Measurements from ENCODE around the gene CDKN1B. TPM values are rescaled to one million over a fixed set of nuclear protein-coding genes. Genes with fewer than 3 reads are reported as not detected.

CDKN1B gene
- total and polyA plus RNA-seq, 12 donors = 18.2 to 97.8 (median 60.3) TPM

DNA sequence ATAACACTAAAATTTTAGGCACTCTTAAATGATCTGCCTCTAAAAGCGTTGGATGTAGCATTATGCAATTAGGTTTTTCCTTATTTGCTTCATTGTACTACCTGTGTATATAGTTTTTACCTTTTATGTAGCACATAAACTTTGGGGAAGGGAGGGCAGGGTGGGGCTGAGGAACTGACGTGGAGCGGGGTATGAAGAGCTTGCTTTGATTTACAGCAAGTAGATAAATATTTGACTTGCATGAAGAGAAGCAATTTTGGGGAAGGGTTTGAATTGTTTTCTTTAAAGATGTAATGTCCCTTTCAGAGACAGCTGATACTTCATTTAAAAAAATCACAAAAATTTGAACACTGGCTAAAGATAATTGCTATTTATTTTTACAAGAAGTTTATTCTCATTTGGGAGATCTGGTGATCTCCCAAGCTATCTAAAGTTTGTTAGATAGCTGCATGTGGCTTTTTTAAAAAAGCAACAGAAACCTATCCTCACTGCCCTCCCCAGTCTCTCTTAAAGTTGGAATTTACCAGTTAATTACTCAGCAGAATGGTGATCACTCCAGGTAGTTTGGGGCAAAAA, 4.1 kb downstream of the CDKN1B start:
- TF ChIP-seq, protein P1, sequence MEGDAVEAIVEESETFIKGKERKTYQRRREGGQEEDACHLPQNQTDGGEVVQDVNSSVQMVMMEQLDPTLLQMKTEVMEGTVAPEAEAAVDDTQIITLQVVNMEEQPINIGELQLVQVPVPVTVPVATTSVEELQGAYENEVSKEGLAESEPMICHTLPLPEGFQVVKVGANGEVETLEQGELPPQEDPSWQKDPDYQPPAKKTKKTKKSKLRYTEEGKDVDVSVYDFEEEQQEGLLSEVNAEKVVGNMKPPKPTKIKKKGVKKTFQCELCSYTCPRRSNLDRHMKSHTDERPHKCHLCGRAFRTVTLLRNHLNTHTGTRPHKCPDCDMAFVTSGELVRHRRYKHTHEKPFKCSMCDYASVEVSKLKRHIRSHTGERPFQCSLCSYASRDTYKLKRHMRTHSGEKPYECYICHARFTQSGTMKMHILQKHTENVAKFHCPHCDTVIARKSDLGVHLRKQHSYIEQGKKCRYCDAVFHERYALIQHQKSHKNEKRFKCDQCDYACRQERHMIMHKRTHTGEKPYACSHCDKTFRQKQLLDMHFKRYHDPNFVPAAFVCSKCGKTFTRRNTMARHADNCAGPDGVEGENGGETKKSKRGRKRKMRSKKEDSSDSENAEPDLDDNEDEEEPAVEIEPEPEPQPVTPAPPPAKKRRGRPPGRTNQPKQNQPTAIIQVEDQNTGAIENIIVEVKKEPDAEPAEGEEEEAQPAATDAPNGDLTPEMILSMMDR (IDR thresholded peaks at IDR 0.05) = no peak
- no peak for TF ChIP-seq POLR2A (IDR thresholded peaks at IDR 0.05)
- Histone ChIP-seq H3K27ac (peak overlapping the region in 2 of 5 donors; percentile 35 to 100), H3K9me3 (replicated peaks in 1 of 3) (no peaks in the 10 kb centered on the region), H3K36me3 (replicated peaks in 1 of 2) (peaks cover 0 to 25% of the 10 kb centered on the region in 2 donors), H3K4me1 (replicated peaks in 1 of 2) (peaks cover 20 to 54% of the 10 kb centered on the region in 2 donors), H3K4me3 (peak overlapping the region in 1 of 4 donors; percentile 91), H3K27me3 (no peaks in the 10 kb centered on the region)
- WGBS, 4 donors = 32 to 58% (median 44%) methylated on average over 3 of the region's 3 CpGs
- no peak for DNase-seq
- intact Hi-C loops (cut with DNase I) = no loop called here

DNA sequence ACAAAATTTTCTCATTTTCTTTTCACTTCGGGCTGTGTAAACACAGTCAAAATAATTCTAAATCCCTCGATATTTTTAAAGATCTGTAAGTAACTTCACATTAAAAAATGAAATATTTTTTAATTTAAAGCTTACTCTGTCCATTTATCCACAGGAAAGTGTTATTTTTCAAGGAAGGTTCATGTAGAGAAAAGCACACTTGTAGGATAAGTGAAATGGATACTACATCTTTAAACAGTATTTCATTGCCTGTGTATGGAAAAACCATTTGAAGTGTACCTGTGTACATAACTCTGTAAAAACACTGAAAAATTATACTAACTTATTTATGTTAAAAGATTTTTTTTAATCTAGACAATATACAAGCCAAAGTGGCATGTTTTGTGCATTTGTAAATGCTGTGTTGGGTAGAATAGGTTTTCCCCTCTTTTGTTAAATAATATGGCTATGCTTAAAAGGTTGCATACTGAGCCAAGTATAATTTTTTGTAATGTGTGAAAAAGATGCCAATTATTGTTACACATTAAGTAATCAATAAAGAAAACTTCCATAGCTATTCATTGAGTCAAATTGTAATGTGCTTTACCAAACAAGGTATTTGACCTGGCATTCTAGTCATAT, 4.8 kb downstream of the CDKN1B start:
- WGBS, 4 donors = 69 to 82% (median 70%) methylated on average over 2 of the region's 2 CpGs
- no peak for DNase-seq
- Histone ChIP-seq H3K36me3 (replicated peaks in 1 of 2) (peaks cover 0 to 25% of the 10 kb centered on the region in 2 donors), H3K27me3 (no peaks in the 10 kb centered on the region), H3K4me3 (peak overlapping the region in 1 of 4 donors; percentile 70), H3K27ac (peak overlapping the region; percentile 25 to 100 (median 59)), H3K4me1 (replicated peaks in 1 of 2) (peaks cover 19 to 55% of the 10 kb centered on the region in 2 donors), H3K9me3 (replicated peaks in 1 of 3) (no peaks in the 10 kb centered on the region)
- TF ChIP-seq POLR2A (IDR thresholded peaks at IDR 0.05) = no peak
- TF ChIP-seq, protein P1 (IDR thresholded peaks at IDR 0.05) = no peak
- intact Hi-C loops (cut with DNase I) = no loop called here

DNA sequence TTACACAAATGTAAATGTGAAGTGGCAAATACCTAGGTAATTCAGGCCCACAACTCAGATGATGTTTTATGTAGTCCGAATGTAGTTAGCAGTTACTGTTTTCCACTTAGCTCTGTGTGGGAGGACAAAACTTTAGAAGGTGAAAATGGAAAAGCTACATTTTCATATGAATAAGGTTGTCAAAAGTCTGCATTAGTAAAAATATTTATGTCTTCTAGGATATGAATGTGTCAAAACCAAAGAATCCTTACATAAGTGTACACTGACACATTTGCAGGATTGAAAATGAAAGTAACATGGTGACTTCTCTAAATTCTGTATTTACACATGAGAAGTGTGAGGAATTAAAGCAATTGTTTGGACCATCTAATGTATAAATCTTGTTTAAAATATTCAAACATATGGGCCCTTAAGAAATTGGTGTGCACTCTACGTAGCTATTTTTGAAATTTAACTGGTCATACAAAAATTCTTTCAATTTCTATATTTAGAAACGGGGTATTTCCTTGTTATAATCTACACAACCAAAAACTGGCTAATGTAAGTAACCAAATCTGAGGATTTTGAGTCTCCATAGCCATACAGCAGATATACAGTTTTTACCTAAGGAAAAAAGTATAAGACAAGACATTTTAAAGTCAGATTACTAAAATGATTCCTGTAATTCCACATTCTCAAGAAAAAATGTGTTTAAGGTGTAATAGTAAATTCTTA, 5.4 kb downstream of the CDKN1B start:
- H3K4me3 ChIP-seq = peak overlapping the region in 1 of 4 donors; percentile 70
- peaks cover 19 to 55% of the 10 kb centered on the region in 2 donors for H3K4me1 ChIP-seq (replicated peaks in 1 of 2)
- no peaks in the 10 kb centered on the region for H3K27me3 ChIP-seq
- DNase-seq = no peak
- intact Hi-C loops (cut with DNase I) = no loop called here
- peaks cover 0 to 25% of the 10 kb centered on the region in 2 donors for H3K36me3 ChIP-seq (replicated peaks in 1 of 2)
- peak overlapping the region; percentile 25 to 100 (median 59) for H3K27ac ChIP-seq
- H3K9me3 ChIP-seq (replicated peaks in 1 of 3) = no peaks in the 10 kb centered on the region
- TF ChIP-seq POLR2A (IDR thresholded peaks at IDR 0.05) = no peak
- TF ChIP-seq, protein P1 (IDR thresholded peaks at IDR 0.05) = no peak
- WGBS, 4 donors = 15 to 40% (median 23%) methylated on average over 3 of the region's 3 CpGs

DNA sequence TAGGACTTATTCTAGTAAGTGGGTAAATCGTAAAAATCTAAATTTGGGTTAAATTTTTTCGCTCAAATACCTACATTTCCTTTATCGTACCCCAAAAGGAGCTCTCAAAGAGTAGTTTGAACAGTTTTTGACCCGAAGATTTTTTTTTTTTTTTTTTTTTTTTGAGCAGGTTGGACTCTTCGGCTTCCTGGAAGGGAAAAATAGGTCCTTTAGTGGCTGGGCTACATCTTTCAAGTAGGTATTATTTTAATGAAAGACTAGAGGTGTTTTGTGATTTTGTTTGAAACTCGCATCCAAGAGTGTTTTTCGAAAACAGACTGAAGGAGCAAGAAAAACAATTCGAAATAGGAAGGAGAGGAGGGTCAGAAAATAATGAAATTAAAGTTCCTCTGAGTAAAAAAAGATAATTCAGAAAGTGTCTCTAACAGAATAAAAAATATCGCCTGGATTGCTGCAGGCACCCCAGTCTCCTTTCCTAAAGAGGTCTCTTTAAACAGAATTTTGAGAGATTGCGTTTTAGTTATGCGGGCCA, 6.0 kb downstream of the CDKN1B start:
- 13 to 15% (median 14%) methylated on average over 11 of the region's 11 CpGs for WGBS, 4 donors
- intact Hi-C loops (cut with DNase I) = no loop called here
- Histone ChIP-seq H3K36me3 (replicated peaks in 1 of 2) (peaks cover 0 to 25% of the 10 kb centered on the region in 2 donors), H3K27ac (peak overlapping the region in 4 of 5 donors; percentile 84 to 100 (median 98)), H3K4me1 (replicated peaks in 1 of 2) (peaks cover 19 to 55% of the 10 kb centered on the region in 2 donors), H3K27me3 (no peaks in the 10 kb centered on the region), H3K4me3 (peak overlapping the region in 2 of 4 donors; percentile 61 to 70), H3K9me3 (replicated peaks in 1 of 3) (no peaks in the 10 kb centered on the region)
- TF ChIP-seq POLR2A (IDR thresholded peaks at IDR 0.05) = no peak
- TF ChIP-seq, protein P1 (IDR thresholded peaks at IDR 0.05) = no peak
- DNase-seq = no peak

Measured in adrenal gland (tissue), 12 donors.